PC-9 (cell line): ENCODE data around the gene ZFHX3. TPM values are rescaled to one million over a fixed set of nuclear protein-coding genes. Genes with fewer than 3 reads are reported as not detected.

ENCODE experiments used
- BruUV-seq: library from RNA; stranded (reverse); fragments of 400-500 nt; replicated peaks from 2 replicates; lab custom pipeline; 2021; lab: Mats Ljungman, UMichigan
- CTCF ChIA-PET: fragments of 300-600 bp; sonication (Branson Sonifier 250); formaldehyde crosslinking; loops from one replicate; lab custom pipeline; 2022; ENCODE audit warnings: antibody characterized with exemption; lab: Charles Lee
- POLR2A ChIA-PET: fragments of 300-600 bp; sonication (Branson Sonifier 250); formaldehyde crosslinking; loops from one replicate; lab custom pipeline; 2022; ENCODE audit warnings: antibody characterized with exemption; ENCODE audit not compliant: unreplicated experiment; lab: Charles Lee
- DNase-seq, 2 experiments: peaks; one replicate each; pipeline versions ENCODE4 v3.0.0 to v3.0.0-alpha.2; 2015 to 2022; ENCODE audit warnings: mixed read lengths in 1 of 2
- H2AFZ ChIP-seq: fragments of 200-600 bp; sonication (generic); 2 replicates; pipeline ENCODE4 v1.8.1; 2017; ENCODE audit warnings: antibody characterized with exemption
- H3F3A ChIP-seq: fragments of 200-600 bp; sonication (generic); 2 replicates; pipeline ENCODE4 v1.8.1; 2017; ENCODE audit warnings: antibody characterized with exemption, mild to moderate bottlenecking, low read depth; ENCODE audit not compliant: insufficient read depth
- H3K27ac ChIP-seq: fragments of 200-600 bp; sonication (generic); 2 replicates; pipeline ENCODE4 v1.6.1; 2016; ENCODE audit warnings: mixed run types
- H3K27me3 ChIP-seq: fragments of 200-600 bp; sonication (generic); 2 replicates; pipeline ENCODE4 v1.6.1; 2016; ENCODE audit warnings: low read depth, mixed run types; ENCODE audit not compliant: insufficient read depth
- H3K36me3 ChIP-seq: fragments of 200-600 bp; sonication (generic); 2 replicates; pipeline ENCODE4 v1.6.1; 2016; ENCODE audit warnings: low read depth, mixed run types
- H3K4me1 ChIP-seq: fragments of 200-600 bp; sonication (generic); replicated peaks from 2 replicates; pipeline ENCODE4 v1.6.1; 2016; ENCODE audit warnings: mixed run types; ENCODE audit not compliant: insufficient read depth
- H3K4me2 ChIP-seq: fragments of 200-600 bp; sonication (generic); 2 replicates; pipeline ENCODE4 v1.6.1; 2017; ENCODE audit warnings: mixed run types
- H3K4me3 ChIP-seq: fragments of 200-600 bp; sonication (generic); 2 replicates; pipeline ENCODE4 v1.6.1; 2016; ENCODE audit warnings: mixed run types
- H3K79me2 ChIP-seq: fragments of 200-600 bp; sonication (generic); 2 replicates; pipeline ENCODE4 v1.6.1; 2017; ENCODE audit warnings: low read depth, mixed run types
- H3K9me2 ChIP-seq: fragments of 200-600 bp; sonication (generic); 2 replicates; pipeline ENCODE4 v1.8.1; 2017; ENCODE audit warnings: mild to moderate bottlenecking; ENCODE audit not compliant: insufficient read depth
- H3K9me3 ChIP-seq: fragments of 200-600 bp; sonication (generic); 2 replicates; pipeline ENCODE4 v1.8.1; 2016; ENCODE audit warnings: low read depth; ENCODE audit not compliant: insufficient read depth
- H4K20me1 ChIP-seq: fragments of 200-600 bp; sonication (generic); 2 replicates; pipeline ENCODE4 v1.8.1; 2017; ENCODE audit not compliant: insufficient read depth
- CTCF ChIP-seq: fragments of 200-600 bp; sonication (generic); conservative IDR thresholded peaks from 2 replicates; pipeline ENCODE4 v1.6.1; 2017; ENCODE audit warnings: mixed run types, antibody characterized with exemption, mild to moderate bottlenecking, moderate library complexity
- EZH2 ChIP-seq: fragments of 200-600 bp; sonication (generic); IDR thresholded peaks from 2 replicates; pipeline ENCODE4 v1.8.0; 2017; ENCODE audit warnings: antibody characterized with exemption, low read depth
- intact Hi-C: fragments of 100-400 bp; cut with micrococcal nuclease; formaldehyde crosslinking; loops from one replicate; pipeline ENCODE4 v1.10.0; 2022; ENCODE audit not compliant: unreplicated experiment
- total RNA-seq: library from RNA; stranded (reverse); gene quantifications from 2 replicates; pipeline ENCODE4 v1.2.3, GENCODE V29; 2021

ZFHX3 gene
- total RNA-seq, 1 experiment from 2014 or later = 23.1 TPM

GRCh38 chr16:72744076-72744793, 303.7 kb downstream of the ZFHX3 start:
- no peak overlapping the region for H3K27ac ChIP-seq
- no peak overlapping the region for H3K4me3 ChIP-seq
- H3K4me2 ChIP-seq = no peak overlapping the region
- H3K36me3 ChIP-seq = no peaks in the 10 kb centered on the region
- BruUV-seq = no TSS peak
- H4K20me1 ChIP-seq = no peaks in the 10 kb centered on the region
- no peaks in the 10 kb centered on the region for H3K4me1 ChIP-seq
- POLR2A ChIA-PET = interaction anchor here (0.6 kb wide), 1 partner anchor 1535 kb away, joined by 7 read pairs; no protein-coding TSS in a partner anchor
- H3K9me2 ChIP-seq = no peaks in the 10 kb centered on the region
- no peaks in the 10 kb centered on the region for H3F3A ChIP-seq
- no peaks in the 10 kb centered on the region for H3K79me2 ChIP-seq
- intact Hi-C loops = no loop called here
- no peak for DNase-seq
- CTCF ChIA-PET = no interaction called here
- TF ChIP-seq EZH2 (no peak), CTCF (no peak)
- H3K27me3 ChIP-seq = no peaks in the 10 kb centered on the region
- no peak overlapping the region for H2AFZ ChIP-seq
- no peaks in the 10 kb centered on the region for H3K9me3 ChIP-seq

- no TSS peak for BruUV-seq
- intact Hi-C loops = no loop called here
- H3K27me3 ChIP-seq = no peaks in the 10 kb centered on the region
- H3K9me2 ChIP-seq = no peaks in the 10 kb centered on the region
- DNase-seq = no peak
- no peaks in the 10 kb centered on the region for H3K9me3 ChIP-seq
- no peaks in the 10 kb centered on the region for H3K36me3 ChIP-seq
- H2AFZ ChIP-seq = no peak overlapping the region
- ChIA-PET POLR2A (no interaction called here), CTCF (no interaction called here)
- H3K4me2 ChIP-seq = no peak overlapping the region
- TF ChIP-seq CTCF (no peak), EZH2 (no peak)
- no peaks in the 10 kb centered on the region for H4K20me1 ChIP-seq
- no peak overlapping the region for H3K27ac ChIP-seq
- H3F3A ChIP-seq = no peaks in the 10 kb centered on the region
- no peaks in the 10 kb centered on the region for H3K4me1 ChIP-seq
- H3K79me2 ChIP-seq = no peaks in the 10 kb centered on the region
- H3K4me3 ChIP-seq = no peak overlapping the region
Measured at GRCh38 chr16:72743011-72743761, 304.7 kb downstream of the ZFHX3 start.

DNA sequence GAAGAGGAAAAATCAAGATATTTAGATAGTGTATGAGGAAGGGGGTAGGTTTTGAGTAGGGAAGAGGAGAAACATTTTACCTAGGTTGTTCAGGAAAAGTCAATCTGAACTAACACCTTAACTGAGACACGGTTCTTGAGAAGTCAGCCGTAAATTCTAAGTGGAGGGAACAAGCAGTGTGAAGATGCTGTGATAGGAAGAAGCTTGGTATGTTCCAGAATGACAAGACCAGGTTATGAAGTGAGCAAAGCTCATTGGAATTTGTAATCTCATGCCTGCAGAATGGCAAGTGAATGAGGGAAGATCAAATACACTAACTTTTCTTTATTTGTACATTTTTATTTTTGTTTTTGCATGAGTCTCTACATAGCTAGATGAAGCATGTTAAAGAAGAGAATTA, 307.6 kb downstream of the ZFHX3 start:
- ChIA-PET POLR2A (no interaction called here), CTCF (no interaction called here)
- no peak for DNase-seq

More for the DNA sequence above, 307.6 kb downstream of the ZFHX3 start:
- H3K79me2 ChIP-seq = no peaks in the 10 kb centered on the region
- H2AFZ ChIP-seq = no peak overlapping the region
- TF ChIP-seq CTCF (no peak), EZH2 (no peak)
- no TSS peak for BruUV-seq
- no peaks in the 10 kb centered on the region for H3K9me2 ChIP-seq
- H3K27ac ChIP-seq = no peak overlapping the region
- no peaks in the 10 kb centered on the region for H3F3A ChIP-seq
- no peaks in the 10 kb centered on the region for H3K9me3 ChIP-seq
- no peaks in the 10 kb centered on the region for H3K27me3 ChIP-seq
- H3K4me3 ChIP-seq = no peak overlapping the region
- no peaks in the 10 kb centered on the region for H3K36me3 ChIP-seq
- H4K20me1 ChIP-seq = no peaks in the 10 kb centered on the region; the same call in 1 of the 2 replicates
- no peak overlapping the region for H3K4me2 ChIP-seq
- intact Hi-C loops = no loop called here
- no peaks in the 10 kb centered on the region for H3K4me1 ChIP-seq
